ENCODE measurements around the gene SSMEM1. TPM values are rescaled to one million over a fixed set of nuclear protein-coding genes. Genes with fewer than 3 reads are reported as not detected.

Gene SSMEM1
- total and polyA plus RNA-seq, 9 of the 15 experiments (the other 6 are each of a cell fraction or from before 2014, with no cell fraction given): 0.10 to 0.28 (median 0.18) TPM; not detected in 4

DNA sequence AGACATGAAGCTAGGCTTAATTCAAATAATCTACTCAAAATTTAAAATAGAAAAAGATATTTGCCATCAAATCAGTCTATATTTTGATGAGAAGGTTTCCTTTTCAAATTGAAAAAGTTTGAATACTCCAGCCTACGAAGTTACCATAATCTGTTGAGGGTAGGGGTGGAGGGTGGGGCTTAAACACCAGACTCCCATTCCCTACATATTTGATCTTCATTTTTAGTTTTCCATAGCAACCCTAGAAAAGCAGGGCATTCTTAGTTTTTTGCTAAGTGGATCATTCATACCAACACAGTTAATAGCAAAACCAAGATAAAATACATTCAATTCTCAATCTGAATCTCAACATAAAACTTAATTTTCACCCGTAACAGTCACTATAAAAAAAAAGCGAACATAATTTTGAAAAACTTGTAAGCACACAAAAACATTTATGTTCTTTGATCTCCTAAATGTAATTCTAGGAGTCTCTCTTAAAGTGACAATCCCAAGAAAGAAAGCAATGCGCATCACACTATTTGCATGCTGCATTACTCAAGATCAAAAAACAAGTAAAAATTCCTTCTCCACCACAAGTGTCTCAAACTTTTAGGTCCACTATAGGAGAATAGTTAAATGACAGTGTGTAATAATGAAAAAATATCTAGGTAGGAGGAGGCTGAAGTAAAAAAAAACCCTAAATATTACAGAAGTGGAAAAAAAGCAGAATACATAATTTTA lies 33.3 kb upstream of the SSMEM1 start:
- Histone ChIP-seq H3K27ac (ENCODE audit: extremely low read depth, low read depth, low read length) (no peak overlapping the region), H4K20me1 (replicated peaks; ENCODE audit: control insufficient read depth, insufficient read depth, low read length) (no peaks in the 10 kb centered on the region), H3K4me3 (no peak overlapping the region), H2AFZ (ENCODE audit: low read depth, low read length) (no peak overlapping the region), H3K4me1 (replicated peaks in 1 of 2; ENCODE audit: control insufficient read depth in 2 of 2, insufficient read depth in 2 of 2, low read length in 2 of 2) (no peaks in the 10 kb centered on the region), H3K4me2 (ENCODE audit: insufficient read depth, low read length) (no peak overlapping the region), H3K9me3 (replicated peaks; ENCODE audit: control insufficient read depth, insufficient read depth, low read depth, low read length) (no peaks in the 10 kb centered on the region), H3K9ac (ENCODE audit: insufficient read depth in 1 of 2, low read depth in 2 of 2, low read length in 2 of 2) (no peak overlapping the region), H3K36me3 (ENCODE audit: control insufficient read depth, insufficient read depth, low read length) (peaks cover 88% of the 10 kb centered on the region), H3K79me2 (ENCODE audit: control insufficient read depth, insufficient read depth, low read length) (peaks cover 4% of the 10 kb centered on the region; the same call in 1 of the 3 replicates), H3K9me1 (ENCODE audit: control insufficient read depth, insufficient read depth, low read length) (no peaks in the 10 kb centered on the region), H3K27me3 (ENCODE audit: control insufficient read depth in 2 of 2, insufficient read depth in 2 of 2, low read length in 2 of 2) (no peaks in the 10 kb centered on the region)
- ATAC-seq: no peak
- ChIA-PET CTCF (ENCODE audit: low intra/inter-chr PET ratio) (no interaction called here), POLR2A (interaction anchor here (1.2 to 7.1 kb wide), 3 partner anchors 10 to 16 kb away, joined by 5 to 34 read pairs (median 7); no protein-coding TSS in a partner anchor)
- intact Hi-C loops (cut with micrococcal nuclease) (no loop called here), in situ Hi-C loops (cut with MboI) (no loop called here)
- no TSS peak for BruUV-seq (replicated peaks)
- no peak for FAIRE-seq
- DNase-seq (ENCODE audit: extremely low read depth in 1 of 4, low spot score in 3 of 4): no peak
- TF ChIP-seq RBM17 (IDR thresholded peaks at IDR 0.05; ENCODE audit: borderline replicate concordance, low read depth, low read length) (no peak), POLR2H (tag; IDR thresholded peaks at IDR 0.05; ENCODE audit: low read depth) (peak; percentile 35; the same call in 1 of the 2 replicates), ZNF445 (CRISPR knock-in tag; IDR thresholded peaks at IDR 0.05; ENCODE audit: low read depth) (no peak), FUS (optimal IDR thresholded peaks at IDR 0.05; ENCODE audit: low read depth, low read length) (no peak), ZNF644 (tag; IDR thresholded peaks at IDR 0.05; ENCODE audit: low read depth) (no peak), ZNF253 (CRISPR knock-in tag; conservative IDR thresholded peaks at IDR 0.05) (no peak)
- TF ChIP-seq, protein P1, sequence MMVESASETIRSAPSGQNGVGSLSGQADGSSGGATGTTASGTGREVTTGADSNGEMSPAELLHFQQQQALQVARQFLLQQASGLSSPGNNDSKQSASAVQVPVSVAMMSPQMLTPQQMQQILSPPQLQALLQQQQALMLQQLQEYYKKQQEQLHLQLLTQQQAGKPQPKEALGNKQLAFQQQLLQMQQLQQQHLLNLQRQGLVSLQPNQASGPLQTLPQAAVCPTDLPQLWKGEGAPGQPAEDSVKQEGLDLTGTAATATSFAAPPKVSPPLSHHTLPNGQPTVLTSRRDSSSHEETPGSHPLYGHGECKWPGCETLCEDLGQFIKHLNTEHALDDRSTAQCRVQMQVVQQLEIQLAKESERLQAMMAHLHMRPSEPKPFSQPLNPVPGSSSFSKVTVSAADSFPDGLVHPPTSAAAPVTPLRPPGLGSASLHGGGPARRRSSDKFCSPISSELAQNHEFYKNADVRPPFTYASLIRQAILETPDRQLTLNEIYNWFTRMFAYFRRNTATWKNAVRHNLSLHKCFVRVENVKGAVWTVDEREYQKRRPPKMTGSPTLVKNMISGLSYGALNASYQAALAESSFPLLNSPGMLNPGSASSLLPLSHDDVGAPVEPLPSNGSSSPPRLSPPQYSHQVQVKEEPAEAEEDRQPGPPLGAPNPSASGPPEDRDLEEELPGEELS (CRISPR knock-in tag; IDR thresholded peaks at IDR 0.05; ENCODE audit: borderline replicate concordance): no peak
- WGBS (ENCODE audit: insufficient coverage, low coverage, missing lambda C conversion rate): 96% methylated on average over 4 of the region's 4 CpGs
